ENCODE data around the gene ZACN.

- TF ChIP-seq, protein P1, sequence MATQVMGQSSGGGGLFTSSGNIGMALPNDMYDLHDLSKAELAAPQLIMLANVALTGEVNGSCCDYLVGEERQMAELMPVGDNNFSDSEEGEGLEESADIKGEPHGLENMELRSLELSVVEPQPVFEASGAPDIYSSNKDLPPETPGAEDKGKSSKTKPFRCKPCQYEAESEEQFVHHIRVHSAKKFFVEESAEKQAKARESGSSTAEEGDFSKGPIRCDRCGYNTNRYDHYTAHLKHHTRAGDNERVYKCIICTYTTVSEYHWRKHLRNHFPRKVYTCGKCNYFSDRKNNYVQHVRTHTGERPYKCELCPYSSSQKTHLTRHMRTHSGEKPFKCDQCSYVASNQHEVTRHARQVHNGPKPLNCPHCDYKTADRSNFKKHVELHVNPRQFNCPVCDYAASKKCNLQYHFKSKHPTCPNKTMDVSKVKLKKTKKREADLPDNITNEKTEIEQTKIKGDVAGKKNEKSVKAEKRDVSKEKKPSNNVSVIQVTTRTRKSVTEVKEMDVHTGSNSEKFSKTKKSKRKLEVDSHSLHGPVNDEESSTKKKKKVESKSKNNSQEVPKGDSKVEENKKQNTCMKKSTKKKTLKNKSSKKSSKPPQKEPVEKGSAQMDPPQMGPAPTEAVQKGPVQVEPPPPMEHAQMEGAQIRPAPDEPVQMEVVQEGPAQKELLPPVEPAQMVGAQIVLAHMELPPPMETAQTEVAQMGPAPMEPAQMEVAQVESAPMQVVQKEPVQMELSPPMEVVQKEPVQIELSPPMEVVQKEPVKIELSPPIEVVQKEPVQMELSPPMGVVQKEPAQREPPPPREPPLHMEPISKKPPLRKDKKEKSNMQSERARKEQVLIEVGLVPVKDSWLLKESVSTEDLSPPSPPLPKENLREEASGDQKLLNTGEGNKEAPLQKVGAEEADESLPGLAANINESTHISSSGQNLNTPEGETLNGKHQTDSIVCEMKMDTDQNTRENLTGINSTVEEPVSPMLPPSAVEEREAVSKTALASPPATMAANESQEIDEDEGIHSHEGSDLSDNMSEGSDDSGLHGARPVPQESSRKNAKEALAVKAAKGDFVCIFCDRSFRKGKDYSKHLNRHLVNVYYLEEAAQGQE (IDR thresholded peaks at IDR 0.05; ENCODE audit: insufficient read depth in 1 of 2, low read depth in 2 of 2, low read length in 2 of 2) = no peak
- TF ChIP-seq POLR2AphosphoS5 (IDR thresholded peaks at IDR 0.05; ENCODE audit: low read depth, low read length) = no peak
- no peak for TF ChIP-seq TAF1 (IDR thresholded peaks at IDR 0.05; ENCODE audit: borderline replicate concordance, insufficient read depth, low read length)
- TF ChIP-seq SIN3A (IDR thresholded peaks at IDR 0.05; ENCODE audit: borderline replicate concordance, insufficient read depth, low read length) = no peak
- TF ChIP-seq FOXP2 (optimal IDR thresholded peaks at IDR 0.05; ENCODE audit: borderline replicate concordance, extremely low read depth, extremely low read length, insufficient read depth) = no peak
Measured at GRCh38 chr17:76091526-76092286, 12.7 kb downstream of the ZACN start.
